Measurements from ENCODE around the gene ANO4.

The ANO4 gene

GRCh38 chr12:100823963-100824362 is 29.4 kb downstream of the ANO4 start:
- Histone ChIP-seq H3K27me3 (ENCODE audit: insufficient read depth, poor library complexity, severe bottlenecking) (no peaks in the 10 kb centered on the region), H3K36me3 (ENCODE audit: low read depth) (no peaks in the 10 kb centered on the region), H3K4me1 (ENCODE audit: insufficient read depth, poor library complexity, severe bottlenecking) (peaks cover 9% of the 10 kb centered on the region), H3K9me3 (ENCODE audit: severe bottlenecking) (no peaks in the 10 kb centered on the region), H3K27ac (ENCODE audit: poor library complexity, severe bottlenecking) (peak overlapping the region; percentile 49), H3K4me3 (ENCODE audit: severe bottlenecking) (no peak overlapping the region)
- TF ChIP-seq CTCF (IDR thresholded peaks at IDR 0.05; ENCODE audit: poor library complexity, severe bottlenecking) = no peak
- no peak for DNase-seq (ENCODE audit: low spot score)
- ATAC-seq (ENCODE audit: low read depth) = peak; percentile 96

- Histone ChIP-seq H3K36me3 (ENCODE audit: low read depth) (no peaks in the 10 kb centered on the region), H3K4me3 (ENCODE audit: severe bottlenecking) (no peak overlapping the region), H3K27ac (ENCODE audit: poor library complexity, severe bottlenecking) (peak overlapping the region; percentile 49), H3K9me3 (ENCODE audit: severe bottlenecking) (no peaks in the 10 kb centered on the region), H3K27me3 (ENCODE audit: insufficient read depth, poor library complexity, severe bottlenecking) (no peaks in the 10 kb centered on the region), H3K4me1 (ENCODE audit: insufficient read depth, poor library complexity, severe bottlenecking) (peaks cover 9% of the 10 kb centered on the region)
- ATAC-seq (ENCODE audit: low read depth) (no peak), DNase-seq (ENCODE audit: low spot score) (no peak)
- no peak for TF ChIP-seq CTCF (IDR thresholded peaks at IDR 0.05; ENCODE audit: poor library complexity, severe bottlenecking)
These were observed 29.9 kb downstream of the ANO4 start for GRCh38 chr12:100824476-100824875.

GRCh38 chr12:100826323-100826722 is 31.7 kb downstream of the ANO4 start:
- no peaks in the 10 kb centered on the region for H3K27me3 ChIP-seq (ENCODE audit: insufficient read depth, poor library complexity, severe bottlenecking)
- ATAC-seq (ENCODE audit: low read depth) (0 out of 3 replicates have a peak, but pooled peaks have one; percentile 27), DNase-seq (ENCODE audit: low spot score) (no peak)
- peaks cover 9% of the 10 kb centered on the region for H3K4me1 ChIP-seq (ENCODE audit: insufficient read depth, poor library complexity, severe bottlenecking)
- no peaks in the 10 kb centered on the region for H3K36me3 ChIP-seq (ENCODE audit: low read depth)
- H3K27ac ChIP-seq (ENCODE audit: poor library complexity, severe bottlenecking) = no peak overlapping the region
- TF ChIP-seq CTCF (IDR thresholded peaks at IDR 0.05; ENCODE audit: poor library complexity, severe bottlenecking) = no peak
- no peaks in the 10 kb centered on the region for H3K9me3 ChIP-seq (ENCODE audit: severe bottlenecking)
- H3K4me3 ChIP-seq (ENCODE audit: severe bottlenecking) = no peak overlapping the region

- H3K4me1 ChIP-seq (ENCODE audit: insufficient read depth, poor library complexity, severe bottlenecking) = peaks cover 9% of the 10 kb centered on the region
- 0 out of 3 replicates have a peak, but pooled peaks have one; percentile 40 for ATAC-seq (ENCODE audit: low read depth)
- no peak for DNase-seq (ENCODE audit: low spot score)
These were observed 33.4 kb downstream of the ANO4 start for GRCh38 chr12:100827901-100828520.

More at GRCh38 chr12:100827901-100828520, 33.4 kb downstream of the ANO4 start:
- H3K27ac ChIP-seq (ENCODE audit: poor library complexity, severe bottlenecking) = no peak overlapping the region
- no peaks in the 10 kb centered on the region for H3K9me3 ChIP-seq (ENCODE audit: severe bottlenecking)
- H3K4me3 ChIP-seq (ENCODE audit: severe bottlenecking) = no peak overlapping the region
- peak; percentile 85 for TF ChIP-seq CTCF (IDR thresholded peaks at IDR 0.05; ENCODE audit: poor library complexity, severe bottlenecking)
- no peaks in the 10 kb centered on the region for H3K36me3 ChIP-seq (ENCODE audit: low read depth)
- no peaks in the 10 kb centered on the region for H3K27me3 ChIP-seq (ENCODE audit: insufficient read depth, poor library complexity, severe bottlenecking)

All from RWPE2 (cell line).